ENCODE results near the gene PLEKHM1. TPM values are rescaled to one million over a fixed set of nuclear protein-coding genes. Genes with fewer than 3 reads are reported as not detected.

Gene PLEKHM1
- total and polyA plus RNA-seq, 2 of the 13 experiments (the other 11 are each of a cell fraction or from before 2014, with no cell fraction given) = 7.6 to 13.5 TPM

DNA sequence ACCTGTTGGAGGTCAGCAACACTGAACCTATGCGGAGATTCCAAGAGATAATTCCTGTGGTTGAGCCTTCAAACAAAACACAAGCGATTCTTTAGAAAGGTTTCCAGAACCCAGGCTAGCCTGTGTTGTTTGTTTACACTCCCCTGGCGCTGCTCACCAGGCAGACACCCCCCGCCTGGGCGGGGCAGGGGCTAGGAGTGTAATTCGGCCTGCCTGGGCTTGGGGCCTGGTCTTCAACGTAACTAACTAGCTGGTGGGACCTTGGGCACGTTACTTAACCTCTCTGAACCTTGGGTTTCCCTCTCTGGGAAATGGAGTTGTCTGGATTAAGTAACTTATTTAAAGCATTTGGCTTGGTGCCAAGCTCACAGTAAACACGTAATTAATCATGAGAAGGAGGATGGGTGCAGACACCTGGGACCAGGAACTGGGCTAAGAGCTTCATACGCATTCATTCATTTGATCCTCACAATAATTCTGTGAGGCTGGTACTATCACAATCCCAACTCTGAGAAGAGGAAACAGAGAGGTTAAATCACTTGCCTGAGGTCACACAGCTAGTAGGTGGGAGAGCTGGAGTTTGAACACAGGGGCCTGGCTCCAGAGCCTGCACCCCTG lies 50.3 kb downstream of the PLEKHM1 start:
- POLR2A ChIA-PET = interaction anchor here (1.6 kb wide), 1 partner anchor 15 kb away, joined by 3 read pairs; no protein-coding TSS in a partner anchor
- no peak overlapping the region for H2AFZ ChIP-seq (ENCODE audit: low read length)
- no peaks in the 10 kb centered on the region for H3K79me2 ChIP-seq (ENCODE audit: insufficient read depth, low read length)
- DNase-seq (ENCODE audit: low spot score) (peak; percentile 72), FAIRE-seq (peak; percentile 74), ATAC-seq (peak; percentile 26; the same call in 2 of the 3 replicates)
- 43% methylated on average over 10 of the region's 10 CpGs for WGBS (ENCODE audit: low lambda C conversion rate)
- H3K9me3 ChIP-seq (ENCODE audit: low read length) = no peaks in the 10 kb centered on the region
- H3K27ac ChIP-seq (ENCODE audit: extremely low read length, insufficient read depth, low read length) = no peak overlapping the region
- no TSS peak for BruUV-seq (replicated peaks)
- H3K4me3 ChIP-seq (replicated peaks in 1 of 3; ENCODE audit: insufficient read depth in 1 of 3, low read depth in 2 of 3, low read length in 3 of 3) = no peak overlapping the region
- no peak overlapping the region for H3K9ac ChIP-seq (ENCODE audit: insufficient read depth, low read depth, low read length)
- in situ Hi-C loops (cut with HindIII; ENCODE audit: extremely low pct_ligation_motif_present, low pct_unique_long_range_greater_than_20kb) = no loop called here
- peaks cover 14% of the 10 kb centered on the region for H3K4me1 ChIP-seq (ENCODE audit: insufficient read depth, low read length)
- no peaks in the 10 kb centered on the region for H3K27me3 ChIP-seq (ENCODE audit: control insufficient read depth in 1 of 2, insufficient read depth in 2 of 2, low read length in 2 of 2)
- no peak overlapping the region for H3K4me2 ChIP-seq (ENCODE audit: low read depth, low read length)
- intact Hi-C loops (cut with micrococcal nuclease; ENCODE audit: unreplicated experiment) = no loop called here
- no peaks in the 10 kb centered on the region for H4K20me1 ChIP-seq (ENCODE audit: insufficient read depth, low read length)
- H3K36me3 ChIP-seq (replicated peaks in 1 of 2; ENCODE audit: control insufficient read depth in 1 of 2, insufficient read depth in 2 of 2, low read length in 2 of 2) = peaks cover 2% of the 10 kb centered on the region in 2 experiments; a peak in 2 of 5 replicates
- CTCF ChIA-PET (ENCODE audit: low intra/inter-chr PET ratio, low total read pairs) = no interaction called here
- TF ChIP-seq BCL6 (CRISPR knock-in tag; IDR thresholded peaks at IDR 0.05) = 0 out of 2 replicates have a peak, but pooled peaks have one; percentile 16
- no peak for TF ChIP-seq HDAC1 (CRISPR knock-in tag; IDR thresholded peaks at IDR 0.05)
- TF ChIP-seq ZBTB42 (CRISPR knock-in tag; IDR thresholded peaks at IDR 0.05) = no peak
- TF ChIP-seq FOXA3 (CRISPR knock-in tag; IDR thresholded peaks at IDR 0.05) = peak; percentile 29; the same call in 1 of the 2 replicates
- TF ChIP-seq, protein P1, sequence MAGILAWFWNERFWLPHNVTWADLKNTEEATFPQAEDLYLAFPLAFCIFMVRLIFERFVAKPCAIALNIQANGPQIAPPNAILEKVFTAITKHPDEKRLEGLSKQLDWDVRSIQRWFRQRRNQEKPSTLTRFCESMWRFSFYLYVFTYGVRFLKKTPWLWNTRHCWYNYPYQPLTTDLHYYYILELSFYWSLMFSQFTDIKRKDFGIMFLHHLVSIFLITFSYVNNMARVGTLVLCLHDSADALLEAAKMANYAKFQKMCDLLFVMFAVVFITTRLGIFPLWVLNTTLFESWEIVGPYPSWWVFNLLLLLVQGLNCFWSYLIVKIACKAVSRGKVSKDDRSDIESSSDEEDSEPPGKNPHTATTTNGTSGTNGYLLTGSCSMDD (CRISPR knock-in tag; IDR thresholded peaks at IDR 0.05) = no peak
- TF ChIP-seq, protein P2, sequence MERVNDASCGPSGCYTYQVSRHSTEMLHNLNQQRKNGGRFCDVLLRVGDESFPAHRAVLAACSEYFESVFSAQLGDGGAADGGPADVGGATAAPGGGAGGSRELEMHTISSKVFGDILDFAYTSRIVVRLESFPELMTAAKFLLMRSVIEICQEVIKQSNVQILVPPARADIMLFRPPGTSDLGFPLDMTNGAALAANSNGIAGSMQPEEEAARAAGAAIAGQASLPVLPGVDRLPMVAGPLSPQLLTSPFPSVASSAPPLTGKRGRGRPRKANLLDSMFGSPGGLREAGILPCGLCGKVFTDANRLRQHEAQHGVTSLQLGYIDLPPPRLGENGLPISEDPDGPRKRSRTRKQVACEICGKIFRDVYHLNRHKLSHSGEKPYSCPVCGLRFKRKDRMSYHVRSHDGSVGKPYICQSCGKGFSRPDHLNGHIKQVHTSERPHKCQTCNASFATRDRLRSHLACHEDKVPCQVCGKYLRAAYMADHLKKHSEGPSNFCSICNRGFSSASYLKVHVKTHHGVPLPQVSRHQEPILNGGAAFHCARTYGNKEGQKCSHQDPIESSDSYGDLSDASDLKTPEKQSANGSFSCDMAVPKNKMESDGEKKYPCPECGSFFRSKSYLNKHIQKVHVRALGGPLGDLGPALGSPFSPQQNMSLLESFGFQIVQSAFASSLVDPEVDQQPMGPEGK (CRISPR knock-in tag; IDR thresholded peaks at IDR 0.05) = peak; percentile 79
- no peak for TF ChIP-seq MEF2D (CRISPR knock-in tag; IDR thresholded peaks at IDR 0.05)
- TF ChIP-seq CREB1 (IDR thresholded peaks at IDR 0.05) = no peak
- peak; percentile 23; the same call in 1 of the 2 replicates for TF ChIP-seq CREB1 (CRISPR knock-in tag; IDR thresholded peaks at IDR 0.05)
- TF ChIP-seq RXRB (CRISPR knock-in tag; IDR thresholded peaks at IDR 0.05; ENCODE audit: borderline replicate concordance) = 0 out of 2 replicates have a peak, but pooled peaks have one; percentile 15
- no peak for TF ChIP-seq FOXP1 (IDR thresholded peaks at IDR 0.05)
- TF ChIP-seq FOXP1 (CRISPR knock-in tag; IDR thresholded peaks at IDR 0.05) = peak; percentile 35; the same call in 1 of the 2 replicates
- TF ChIP-seq EED (CRISPR knock-in tag; IDR thresholded peaks at IDR 0.05) = no peak
- TF ChIP-seq, protein P3, sequence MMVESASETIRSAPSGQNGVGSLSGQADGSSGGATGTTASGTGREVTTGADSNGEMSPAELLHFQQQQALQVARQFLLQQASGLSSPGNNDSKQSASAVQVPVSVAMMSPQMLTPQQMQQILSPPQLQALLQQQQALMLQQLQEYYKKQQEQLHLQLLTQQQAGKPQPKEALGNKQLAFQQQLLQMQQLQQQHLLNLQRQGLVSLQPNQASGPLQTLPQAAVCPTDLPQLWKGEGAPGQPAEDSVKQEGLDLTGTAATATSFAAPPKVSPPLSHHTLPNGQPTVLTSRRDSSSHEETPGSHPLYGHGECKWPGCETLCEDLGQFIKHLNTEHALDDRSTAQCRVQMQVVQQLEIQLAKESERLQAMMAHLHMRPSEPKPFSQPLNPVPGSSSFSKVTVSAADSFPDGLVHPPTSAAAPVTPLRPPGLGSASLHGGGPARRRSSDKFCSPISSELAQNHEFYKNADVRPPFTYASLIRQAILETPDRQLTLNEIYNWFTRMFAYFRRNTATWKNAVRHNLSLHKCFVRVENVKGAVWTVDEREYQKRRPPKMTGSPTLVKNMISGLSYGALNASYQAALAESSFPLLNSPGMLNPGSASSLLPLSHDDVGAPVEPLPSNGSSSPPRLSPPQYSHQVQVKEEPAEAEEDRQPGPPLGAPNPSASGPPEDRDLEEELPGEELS (CRISPR knock-in tag; IDR thresholded peaks at IDR 0.05) = peak; percentile 31; the same call in 1 of the 2 replicates
- 0 out of 2 replicates have a peak, but pooled peaks have one; percentile 8 for TF ChIP-seq SOX5 (CRISPR knock-in tag; IDR thresholded peaks at IDR 0.05; ENCODE audit: borderline replicate concordance)
- no peak for TF ChIP-seq FOXA1 (IDR thresholded peaks at IDR 0.05)
- peak; percentile 33; the same call in 1 of the 2 replicates for TF ChIP-seq FOXA1 (CRISPR knock-in tag; IDR thresholded peaks at IDR 0.05)
- TF ChIP-seq DNMT3B (CRISPR knock-in tag; conservative IDR thresholded peaks at IDR 0.05) = peak; percentile 62; the same call in 1 of the 2 replicates
- no peak for TF ChIP-seq GTF3A (CRISPR knock-in tag; conservative IDR thresholded peaks at IDR 0.05)
- TF ChIP-seq ZIK1 (CRISPR knock-in tag; IDR thresholded peaks at IDR 0.05; ENCODE audit: borderline replicate concordance, low read depth) = no peak
- TF ChIP-seq ZFP37 (CRISPR knock-in tag; IDR thresholded peaks at IDR 0.05; ENCODE audit: borderline replicate concordance) = no peak
- no peak for TF ChIP-seq ZNF317 (CRISPR knock-in tag; IDR thresholded peaks at IDR 0.05)
- TF ChIP-seq KDM1A (CRISPR knock-in tag; IDR thresholded peaks at IDR 0.05) = peak; percentile 50; the same call in 1 of the 2 replicates
- peak; percentile 76 for TF ChIP-seq ZMYM3 (CRISPR knock-in tag; IDR thresholded peaks at IDR 0.05)
